GM23338 (cell line): ENCODE measurements around the gene NPM1. TPM values are rescaled to one million over a fixed set of nuclear protein-coding genes. Genes with fewer than 3 reads are reported as not detected.

Experiments used
- ATAC-seq: fragments of 200-7000 bp; cut with Tn5 transposase; 3 replicates; pipeline ENCODE4 v1.9.1; 2020
- DNase-seq: peaks from one replicate; pipeline ENCODE4 v3.0.0-alpha.2; 2015; ENCODE audit warnings: low spot score
- H2AFZ ChIP-seq: fragments of 200-600 bp; sonication (generic); 2 replicates; pipeline ENCODE4 v1.8.0; 2016; ENCODE audit warnings: antibody characterized with exemption, mild to moderate bottlenecking, moderate library complexity
- H3F3A ChIP-seq: fragments of 200-600 bp; sonication (generic); replicated peaks from 2 replicates; pipeline ENCODE4 v1.8.0; 2017; ENCODE audit warnings: antibody characterized with exemption, mixed run types, low read depth
- H3K27ac ChIP-seq: fragments of 200-600 bp; sonication (generic); 2 replicates; pipeline ENCODE4 v1.6.1; 2016; ENCODE audit warnings: low read depth
- H3K27me3 ChIP-seq: fragments of 200-600 bp; sonication (generic); 2 replicates; pipeline ENCODE4 v1.8.0; 2016; ENCODE audit warnings: mild to moderate bottlenecking, mixed run types, moderate library complexity; ENCODE audit not compliant: insufficient read depth
- H3K36me3 ChIP-seq: fragments of 200-600 bp; sonication (generic); 2 replicates; pipeline ENCODE4 v1.8.0; 2016; ENCODE audit warnings: mild to moderate bottlenecking; ENCODE audit not compliant: insufficient read depth
- H3K4me1 ChIP-seq: fragments of 200-600 bp; sonication (generic); 2 replicates; pipeline ENCODE4 v1.8.0; 2016; ENCODE audit warnings: mild to moderate bottlenecking, moderate library complexity; ENCODE audit not compliant: insufficient read depth
- H3K4me2 ChIP-seq: fragments of 200-600 bp; sonication (generic); 2 replicates; pipeline ENCODE4 v1.7.1; 2017; ENCODE audit warnings: mixed run types
- H3K4me3 ChIP-seq: fragments of 200-600 bp; sonication (generic); 2 replicates; pipeline ENCODE4 v1.6.1; 2016; ENCODE audit warnings: mixed run types
- H3K79me2 ChIP-seq: fragments of 200-600 bp; sonication (generic); replicated peaks from 2 replicates; pipeline ENCODE4 v1.8.0; 2017; ENCODE audit warnings: mild to moderate bottlenecking; ENCODE audit not compliant: insufficient read depth
- H3K9me2 ChIP-seq: fragments of 200-600 bp; sonication (generic); 2 replicates; pipeline ENCODE4 v1.8.0; 2017; ENCODE audit not compliant: insufficient read depth
- H4K20me1 ChIP-seq: fragments of 200-600 bp; sonication (generic); replicated peaks from 2 replicates; pipeline ENCODE4 v1.8.0; 2017; ENCODE audit warnings: mild to moderate bottlenecking; ENCODE audit not compliant: insufficient read depth
- H3K27ac Mint-ChIP-seq: 2 replicates; pipeline ENCODE4 v1.8.0; 2020; ENCODE audit warnings: inconsistent platforms, mild to moderate bottlenecking, moderate library complexity, mixed read lengths
- H3K27me3 Mint-ChIP-seq: 3 replicates; pipeline ENCODE4 v1.8.0; 2022; ENCODE audit warnings: low read depth, mild to moderate bottlenecking, moderate library complexity, mixed read lengths, inconsistent platforms; ENCODE audit not compliant: insufficient read depth, poor library complexity
- H3K36me3 Mint-ChIP-seq: 3 replicates; pipeline ENCODE4 v1.8.0; 2021; ENCODE audit warnings: low read depth, mild to moderate bottlenecking, inconsistent platforms, moderate library complexity, mixed read lengths
- H3K4me1 Mint-ChIP-seq: 3 replicates; pipeline ENCODE4 v1.8.0; 2020; ENCODE audit warnings: mild to moderate bottlenecking, inconsistent platforms, mixed read lengths
- H3K4me3 Mint-ChIP-seq: 3 replicates; pipeline ENCODE4 v1.8.0; 2021; ENCODE audit warnings: moderate library complexity, mild to moderate bottlenecking, inconsistent platforms, mixed read lengths
- H3K9me3 Mint-ChIP-seq: 3 replicates; pipeline ENCODE4 v1.8.0; 2020; ENCODE audit warnings: moderate library complexity, mild to moderate bottlenecking, inconsistent platforms, mixed read lengths
- CREB1 ChIP-seq: fragments of 250-450 bp; sonication (Bioruptor Pico); IDR thresholded peaks from 2 replicates; pipeline ENCODE4 v1.5.0; 2020; ENCODE audit warnings: low read depth, mild to moderate bottlenecking, moderate library complexity
- CTCF ChIP-seq, 2 experiments: fragments of 200-600 bp in 1 of 2; sonication (generic) in 1 of 2; conservative IDR thresholded peaks; 2 replicates each; pipeline versions ENCODE4 v1.5.1 to v1.6.1; 2016 to 2017; ENCODE audit warnings: antibody characterized with exemption in 2 of 2, low read depth in 2 of 2, mild to moderate bottlenecking in 2 of 2, moderate library complexity in 1 of 2
- EZH2 ChIP-seq: fragments of 200-600 bp; sonication (generic); IDR thresholded peaks from one replicate; pipeline ENCODE4 v1.8.0; 2017; ENCODE audit warnings: antibody characterized with exemption, mild to moderate bottlenecking, low read depth; ENCODE audit not compliant: unreplicated experiment
- JUNB ChIP-seq: IDR thresholded peaks from one replicate; pipeline ENCODE4 v1.6.1; 2016; ENCODE audit warnings: antibody characterized with exemption; ENCODE audit not compliant: unreplicated experiment
- ZNF114 ChIP-seq: fragments of 250-450 bp; sonication (Bioruptor Pico); IDR thresholded peaks from 2 replicates; pipeline ENCODE4 v1.5.0; 2020; ENCODE audit warnings: mild to moderate bottlenecking, moderate library complexity
- polyA plus RNA-seq: library from polyadenylated mRNA; unstranded; fragments of >200 nt; fragmentation: Nextera tagmentation; extraction: Ambion mirVana; gene quantifications from 2 replicates; pipeline ENCODE4 v1.2.1, GENCODE V29; 2016
- total RNA-seq: library from RNA; depleted of rRNA; stranded (reverse); fragments of >200 nt; shearing (Covaris generic); gene quantifications from 2 replicates; pipeline ENCODE4 v1.2.3, GENCODE V29; 2014
- TF ChIP-seq, protein P1 (sequence below): fragments of 250-450 bp; sonication (Bioruptor Pico); IDR thresholded peaks from 2 replicates; pipeline ENCODE4 v1.5.0; 2020; ENCODE audit warnings: mild to moderate bottlenecking, moderate library complexity
- TF ChIP-seq, protein P2 (sequence below): IDR thresholded peaks from one replicate; pipeline ENCODE4 v1.6.1; 2018; ENCODE audit warnings: antibody characterized with exemption; ENCODE audit not compliant: unreplicated experiment

Gene NPM1
- total and polyA plus RNA-seq, 2 experiments from 2014 or later, result 3,739 to 5,242 TPM

DNA sequence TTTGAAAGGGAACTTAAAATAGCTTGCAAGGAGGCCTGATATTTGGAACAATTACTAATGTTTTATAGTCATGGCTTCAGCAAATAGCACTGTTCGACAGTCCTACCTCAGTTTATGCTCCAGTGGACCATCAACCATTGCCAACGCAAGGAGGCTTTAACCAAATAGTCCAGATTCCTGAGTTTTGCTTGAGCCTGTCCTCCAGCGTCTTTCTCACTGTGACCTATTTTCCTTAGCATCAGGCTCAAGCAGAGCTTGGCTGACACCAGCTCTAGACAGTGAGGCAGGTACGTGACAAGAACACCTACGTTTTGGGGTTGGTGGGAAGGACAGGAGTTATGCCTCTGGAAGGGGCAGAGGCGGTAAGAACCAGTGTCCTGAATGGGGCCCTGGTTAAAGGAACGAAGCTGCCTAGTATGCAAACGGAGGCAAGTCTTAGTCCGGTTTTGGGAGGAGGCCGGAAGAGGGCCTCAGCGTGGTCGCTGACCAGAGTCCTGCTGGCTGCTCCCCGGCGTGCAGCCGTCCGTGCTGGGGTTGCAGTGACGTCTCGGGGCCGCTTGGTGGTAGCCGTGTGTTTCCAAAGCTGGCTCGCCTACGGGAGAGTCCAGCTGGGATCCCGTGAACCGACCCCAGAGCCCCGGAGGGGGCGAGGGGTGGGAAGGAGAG lies 30.8 kb downstream of the NPM1 start:
- H3K79me2 ChIP-seq, result no peaks in the 10 kb centered on the region
- Mint-ChIP-seq H3K36me3 (peaks cover 6% of the 10 kb centered on the region; the same call in 2 of the 3 replicates), H3K4me1 (peaks cover 25% of the 10 kb centered on the region), H3K27me3 (peaks cover 40% of the 10 kb centered on the region), H3K4me3 (peak overlapping the region; percentile 76), H3K9me3 (no peaks in the 10 kb centered on the region), H3K27ac (no peak overlapping the region)
- peaks cover 45% of the 10 kb centered on the region for H3K27me3 ChIP-seq
- H3F3A ChIP-seq, result peaks cover 38% of the 10 kb centered on the region
- DNase-seq (peak; percentile 92), ATAC-seq (peak; percentile 58)
- peak overlapping the region; percentile 83 for H3K4me3 ChIP-seq
- H2AFZ ChIP-seq, result peak overlapping the region; percentile 94; the same call in 1 of the 2 replicates
- peak overlapping the region; percentile 96 for H3K4me2 ChIP-seq
- peaks cover 26% of the 10 kb centered on the region for H3K4me1 ChIP-seq
- H3K27ac ChIP-seq, result no peak overlapping the region
- TF ChIP-seq, protein P1, sequence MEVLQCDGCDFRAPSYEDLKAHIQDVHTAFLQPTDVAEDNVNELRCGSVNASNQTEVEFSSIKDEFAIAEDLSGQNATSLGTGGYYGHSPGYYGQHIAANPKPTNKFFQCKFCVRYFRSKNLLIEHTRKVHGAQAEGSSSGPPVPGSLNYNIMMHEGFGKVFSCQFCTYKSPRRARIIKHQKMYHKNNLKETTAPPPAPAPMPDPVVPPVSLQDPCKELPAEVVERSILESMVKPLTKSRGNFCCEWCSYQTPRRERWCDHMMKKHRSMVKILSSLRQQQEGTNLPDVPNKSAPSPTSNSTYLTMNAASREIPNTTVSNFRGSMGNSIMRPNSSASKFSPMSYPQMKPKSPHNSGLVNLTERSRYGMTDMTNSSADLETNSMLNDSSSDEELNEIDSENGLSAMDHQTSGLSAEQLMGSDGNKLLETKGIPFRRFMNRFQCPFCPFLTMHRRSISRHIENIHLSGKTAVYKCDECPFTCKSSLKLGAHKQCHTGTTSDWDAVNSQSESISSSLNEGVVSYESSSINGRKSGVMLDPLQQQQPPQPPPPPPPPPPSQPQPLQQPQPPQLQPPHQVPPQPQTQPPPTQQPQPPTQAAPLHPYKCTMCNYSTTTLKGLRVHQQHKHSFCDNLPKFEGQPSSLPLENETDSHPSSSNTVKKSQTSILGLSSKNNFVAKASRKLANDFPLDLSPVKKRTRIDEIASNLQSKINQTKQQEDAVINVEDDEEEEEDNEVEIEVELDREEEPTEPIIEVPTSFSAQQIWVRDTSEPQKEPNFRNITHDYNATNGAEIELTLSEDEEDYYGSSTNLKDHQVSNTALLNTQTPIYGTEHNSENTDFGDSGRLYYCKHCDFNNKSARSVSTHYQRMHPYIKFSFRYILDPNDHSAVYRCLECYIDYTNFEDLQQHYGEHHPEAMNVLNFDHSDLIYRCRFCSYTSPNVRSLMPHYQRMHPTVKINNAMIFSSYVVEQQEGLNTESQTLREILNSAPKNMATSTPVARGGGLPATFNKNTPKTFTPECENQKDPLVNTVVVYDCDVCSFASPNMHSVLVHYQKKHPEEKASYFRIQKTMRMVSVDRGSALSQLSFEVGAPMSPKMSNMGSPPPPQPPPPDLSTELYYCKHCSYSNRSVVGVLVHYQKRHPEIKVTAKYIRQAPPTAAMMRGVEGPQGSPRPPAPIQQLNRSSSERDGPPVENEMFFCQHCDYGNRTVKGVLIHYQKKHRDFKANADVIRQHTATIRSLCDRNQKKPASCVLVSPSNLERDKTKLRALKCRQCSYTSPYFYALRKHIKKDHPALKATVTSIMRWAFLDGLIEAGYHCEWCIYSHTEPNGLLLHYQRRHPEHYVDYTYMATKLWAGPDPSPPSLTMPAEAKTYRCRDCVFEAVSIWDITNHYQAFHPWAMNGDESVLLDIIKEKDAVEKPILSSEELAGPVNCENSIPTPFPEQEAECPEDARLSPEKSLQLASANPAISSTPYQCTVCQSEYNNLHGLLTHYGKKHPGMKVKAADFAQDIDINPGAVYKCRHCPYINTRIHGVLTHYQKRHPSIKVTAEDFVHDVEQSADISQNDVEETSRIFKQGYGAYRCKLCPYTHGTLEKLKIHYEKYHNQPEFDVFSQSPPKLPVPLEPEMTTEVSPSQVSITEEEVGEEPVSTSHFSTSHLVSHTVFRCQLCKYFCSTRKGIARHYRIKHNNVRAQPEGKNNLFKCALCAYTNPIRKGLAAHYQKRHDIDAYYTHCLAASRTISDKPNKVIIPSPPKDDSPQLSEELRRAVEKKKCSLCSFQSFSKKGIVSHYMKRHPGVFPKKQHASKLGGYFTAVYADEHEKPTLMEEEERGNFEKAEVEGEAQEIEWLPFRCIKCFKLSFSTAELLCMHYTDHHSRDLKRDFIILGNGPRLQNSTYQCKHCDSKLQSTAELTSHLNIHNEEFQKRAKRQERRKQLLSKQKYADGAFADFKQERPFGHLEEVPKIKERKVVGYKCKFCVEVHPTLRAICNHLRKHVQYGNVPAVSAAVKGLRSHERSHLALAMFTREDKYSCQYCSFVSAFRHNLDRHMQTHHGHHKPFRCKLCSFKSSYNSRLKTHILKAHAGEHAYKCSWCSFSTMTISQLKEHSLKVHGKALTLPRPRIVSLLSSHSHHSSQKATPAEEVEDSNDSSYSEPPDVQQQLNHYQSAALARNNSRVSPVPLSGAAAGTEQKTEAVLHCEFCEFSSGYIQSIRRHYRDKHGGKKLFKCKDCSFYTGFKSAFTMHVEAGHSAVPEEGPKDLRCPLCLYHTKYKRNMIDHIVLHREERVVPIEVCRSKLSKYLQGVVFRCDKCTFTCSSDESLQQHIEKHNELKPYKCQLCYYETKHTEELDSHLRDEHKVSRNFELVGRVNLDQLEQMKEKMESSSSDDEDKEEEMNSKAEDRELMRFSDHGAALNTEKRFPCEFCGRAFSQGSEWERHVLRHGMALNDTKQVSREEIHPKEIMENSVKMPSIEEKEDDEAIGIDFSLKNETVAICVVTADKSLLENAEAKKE, result no peak
- TF ChIP-seq, protein P2, sequence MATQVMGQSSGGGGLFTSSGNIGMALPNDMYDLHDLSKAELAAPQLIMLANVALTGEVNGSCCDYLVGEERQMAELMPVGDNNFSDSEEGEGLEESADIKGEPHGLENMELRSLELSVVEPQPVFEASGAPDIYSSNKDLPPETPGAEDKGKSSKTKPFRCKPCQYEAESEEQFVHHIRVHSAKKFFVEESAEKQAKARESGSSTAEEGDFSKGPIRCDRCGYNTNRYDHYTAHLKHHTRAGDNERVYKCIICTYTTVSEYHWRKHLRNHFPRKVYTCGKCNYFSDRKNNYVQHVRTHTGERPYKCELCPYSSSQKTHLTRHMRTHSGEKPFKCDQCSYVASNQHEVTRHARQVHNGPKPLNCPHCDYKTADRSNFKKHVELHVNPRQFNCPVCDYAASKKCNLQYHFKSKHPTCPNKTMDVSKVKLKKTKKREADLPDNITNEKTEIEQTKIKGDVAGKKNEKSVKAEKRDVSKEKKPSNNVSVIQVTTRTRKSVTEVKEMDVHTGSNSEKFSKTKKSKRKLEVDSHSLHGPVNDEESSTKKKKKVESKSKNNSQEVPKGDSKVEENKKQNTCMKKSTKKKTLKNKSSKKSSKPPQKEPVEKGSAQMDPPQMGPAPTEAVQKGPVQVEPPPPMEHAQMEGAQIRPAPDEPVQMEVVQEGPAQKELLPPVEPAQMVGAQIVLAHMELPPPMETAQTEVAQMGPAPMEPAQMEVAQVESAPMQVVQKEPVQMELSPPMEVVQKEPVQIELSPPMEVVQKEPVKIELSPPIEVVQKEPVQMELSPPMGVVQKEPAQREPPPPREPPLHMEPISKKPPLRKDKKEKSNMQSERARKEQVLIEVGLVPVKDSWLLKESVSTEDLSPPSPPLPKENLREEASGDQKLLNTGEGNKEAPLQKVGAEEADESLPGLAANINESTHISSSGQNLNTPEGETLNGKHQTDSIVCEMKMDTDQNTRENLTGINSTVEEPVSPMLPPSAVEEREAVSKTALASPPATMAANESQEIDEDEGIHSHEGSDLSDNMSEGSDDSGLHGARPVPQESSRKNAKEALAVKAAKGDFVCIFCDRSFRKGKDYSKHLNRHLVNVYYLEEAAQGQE, result peak; percentile 72
- TF ChIP-seq CTCF (conservative IDR thresholded peaks at IDR 0.05; ENCODE audit: low read depth in 2 of 2) (peak; percentile 74 to 89), CREB1 (CRISPR knock-in tag) (peak; percentile 73), EZH2 (no peak), JUNB (no peak), ZNF114 (CRISPR knock-in tag) (no peak)
- H3K36me3 ChIP-seq, result no peaks in the 10 kb centered on the region; the same call in 1 of the 2 replicates
- H3K9me2 ChIP-seq, result no peaks in the 10 kb centered on the region
- peaks cover 14% of the 10 kb centered on the region for H4K20me1 ChIP-seq
